ENCODE measurements around the gene PEX6. TPM values are rescaled to one million over a fixed set of nuclear protein-coding genes. Genes with fewer than 3 reads are reported as not detected.

PEX6 gene
- total RNA-seq, 1 experiment from 2014 or later = 26.1 TPM

GRCh38 chr6:42935322-42935721, 43.7 kb downstream of the PEX6 start:
- no TSS peak for BruUV-seq (replicated peaks)

GRCh38 chr6:42933205-42933604, 45.8 kb downstream of the PEX6 start:
- intact Hi-C loops (cut with micrococcal nuclease; ENCODE audit: unreplicated experiment) = no loop called here
- POLR2A ChIA-PET (ENCODE audit: low non-redundant PET) = no interaction called here
- CTCF ChIA-PET = no interaction called here
- no TSS peak for BruUV-seq (replicated peaks)
- H3K4me3 ChIP-seq (ENCODE audit: low read depth, low read length, poor library complexity, severe bottlenecking) = no peak overlapping the region
- H3K36me3 ChIP-seq (ENCODE audit: insufficient read depth, low read length, poor library complexity, severe bottlenecking) = peaks cover 35% of the 10 kb centered on the region
- peaks cover 27% of the 10 kb centered on the region for H3K4me1 ChIP-seq (ENCODE audit: insufficient read depth, low read length, poor library complexity, severe bottlenecking)
- no peaks in the 10 kb centered on the region for H3K27me3 ChIP-seq (replicated peaks; ENCODE audit: insufficient read depth, low read depth, low read length, poor library complexity)
- no peak overlapping the region for H3K27ac ChIP-seq (ENCODE audit: low read depth, low read length, poor library complexity, severe bottlenecking)
- H3K9me3 ChIP-seq (ENCODE audit: low read depth, low read length, poor library complexity, severe bottlenecking) = no peaks in the 10 kb centered on the region
- DNase-seq (ENCODE audit: low spot score) = no peak
- no peak for TF ChIP-seq CTCF (conservative IDR thresholded peaks at IDR 0.05; ENCODE audit: low read depth, low read length)

More at GRCh38 chr6:42935322-42935721, 43.7 kb downstream of the PEX6 start:
- Histone ChIP-seq H3K27me3 (replicated peaks; ENCODE audit: insufficient read depth, low read depth, low read length, poor library complexity) (no peaks in the 10 kb centered on the region), H3K4me1 (ENCODE audit: insufficient read depth, low read length, poor library complexity, severe bottlenecking) (peaks cover 22% of the 10 kb centered on the region), H3K36me3 (ENCODE audit: insufficient read depth, low read length, poor library complexity, severe bottlenecking) (peaks cover 35% of the 10 kb centered on the region), H3K4me3 (ENCODE audit: low read depth, low read length, poor library complexity, severe bottlenecking) (no peak overlapping the region), H3K9me3 (ENCODE audit: low read depth, low read length, poor library complexity, severe bottlenecking) (no peaks in the 10 kb centered on the region), H3K27ac (ENCODE audit: low read depth, low read length, poor library complexity, severe bottlenecking) (no peak overlapping the region)
- TF ChIP-seq EZH2 (IDR thresholded peaks at IDR 0.05; ENCODE audit: borderline replicate concordance, low read depth, low read length, poor library complexity, severe bottlenecking) (no peak), CTCF (conservative IDR thresholded peaks at IDR 0.05; ENCODE audit: low read depth, low read length) (no peak)
- ChIA-PET POLR2A (ENCODE audit: low non-redundant PET) (no interaction called here), CTCF (interaction anchor here (0.6 kb wide), 1 partner anchor 12 kb away, joined by 3 read pairs; no protein-coding TSS in a partner anchor)
- intact Hi-C loops (cut with micrococcal nuclease; ENCODE audit: unreplicated experiment) = no loop called here
- no peak for DNase-seq (ENCODE audit: low spot score)

DNA sequence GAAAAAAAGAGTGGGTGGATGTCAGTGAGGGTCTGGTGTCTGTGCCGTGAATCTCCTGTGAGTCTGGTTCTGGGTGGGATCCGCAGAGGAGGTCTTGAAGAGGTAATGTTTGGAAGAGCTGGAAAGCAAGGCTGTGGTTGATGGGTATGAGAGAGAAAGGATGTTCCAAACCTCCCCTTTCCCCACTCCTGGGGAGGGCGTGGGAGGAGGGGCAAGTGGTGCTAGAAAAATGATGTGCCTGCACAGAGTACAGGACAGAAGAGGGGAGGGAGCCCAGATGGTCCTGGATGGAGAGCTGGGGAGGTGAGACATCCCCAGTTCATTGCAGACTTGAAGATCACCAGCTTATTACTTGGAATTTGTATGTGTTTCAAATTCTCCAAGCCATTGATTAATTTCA, 46.6 kb downstream of the PEX6 start:
- ChIA-PET POLR2A (ENCODE audit: low non-redundant PET) (no interaction called here), CTCF (no interaction called here)

More for the DNA sequence above, 46.6 kb downstream of the PEX6 start:
- Histone ChIP-seq H3K27me3 (replicated peaks; ENCODE audit: insufficient read depth, low read depth, low read length, poor library complexity) (no peaks in the 10 kb centered on the region), H3K27ac (ENCODE audit: low read depth, low read length, poor library complexity, severe bottlenecking) (no peak overlapping the region), H3K36me3 (ENCODE audit: insufficient read depth, low read length, poor library complexity, severe bottlenecking) (peaks cover 32% of the 10 kb centered on the region), H3K9me3 (ENCODE audit: low read depth, low read length, poor library complexity, severe bottlenecking) (no peaks in the 10 kb centered on the region), H3K4me3 (ENCODE audit: low read depth, low read length, poor library complexity, severe bottlenecking) (no peak overlapping the region), H3K4me1 (ENCODE audit: insufficient read depth, low read length, poor library complexity, severe bottlenecking) (peaks cover 27% of the 10 kb centered on the region)
- TF ChIP-seq EZH2 (IDR thresholded peaks at IDR 0.05; ENCODE audit: borderline replicate concordance, low read depth, low read length, poor library complexity, severe bottlenecking) (no peak), CTCF (conservative IDR thresholded peaks at IDR 0.05; ENCODE audit: low read depth, low read length) (no peak)
- intact Hi-C loops (cut with micrococcal nuclease; ENCODE audit: unreplicated experiment) = no loop called here
- DNase-seq (ENCODE audit: low spot score) = no peak
- no TSS peak for BruUV-seq (replicated peaks)
